Epithelial cell of esophagus (primary cell): ENCODE results near the gene MYL3.

Source experiments
- DNase-seq: peaks from one replicate; pipeline ENCODE4 v3.0.0; 2010; ENCODE audit warnings: low read depth
- H3K4me3 ChIP-seq: 2 replicates; pipeline ENCODE4 v1.5.1; 2011; ENCODE audit warnings: mild to moderate bottlenecking, low read length, control low read depth
- TF ChIP-seq, protein P1 (sequence below): IDR thresholded peaks from 2 replicates; pipeline ENCODE4 v1.5.1; 2011; ENCODE audit warnings: low read depth, mild to moderate bottlenecking, low read length, control low read depth, inconsistent platforms; ENCODE audit not compliant: insufficient read depth; ENCODE audit errors: missing control alignments

The MYL3 gene

DNA sequence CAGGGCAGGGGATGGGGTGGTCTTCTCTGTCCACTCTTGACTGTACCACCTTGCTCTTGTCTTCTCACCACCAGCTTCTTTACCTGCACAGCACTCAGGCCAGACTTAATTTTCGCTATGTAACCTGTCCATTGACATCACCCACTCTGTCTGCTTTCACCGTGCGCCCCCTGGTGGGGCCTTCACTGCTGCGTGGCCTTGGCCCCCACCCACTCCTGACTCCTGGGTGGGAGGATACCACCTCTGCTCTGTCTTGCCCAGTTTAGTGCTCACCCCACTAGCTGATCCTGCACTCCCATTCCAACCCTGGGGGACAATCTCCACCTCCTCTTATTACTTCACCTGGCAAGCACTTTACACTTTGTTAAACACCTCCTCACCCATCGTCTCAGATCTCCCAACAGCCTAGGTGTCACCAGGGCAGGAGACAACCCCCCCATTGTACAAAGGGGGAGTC lies 32.0 kb upstream of the MYL3 start:
- H3K4me3 ChIP-seq, result no peak overlapping the region
- TF ChIP-seq, protein P1, sequence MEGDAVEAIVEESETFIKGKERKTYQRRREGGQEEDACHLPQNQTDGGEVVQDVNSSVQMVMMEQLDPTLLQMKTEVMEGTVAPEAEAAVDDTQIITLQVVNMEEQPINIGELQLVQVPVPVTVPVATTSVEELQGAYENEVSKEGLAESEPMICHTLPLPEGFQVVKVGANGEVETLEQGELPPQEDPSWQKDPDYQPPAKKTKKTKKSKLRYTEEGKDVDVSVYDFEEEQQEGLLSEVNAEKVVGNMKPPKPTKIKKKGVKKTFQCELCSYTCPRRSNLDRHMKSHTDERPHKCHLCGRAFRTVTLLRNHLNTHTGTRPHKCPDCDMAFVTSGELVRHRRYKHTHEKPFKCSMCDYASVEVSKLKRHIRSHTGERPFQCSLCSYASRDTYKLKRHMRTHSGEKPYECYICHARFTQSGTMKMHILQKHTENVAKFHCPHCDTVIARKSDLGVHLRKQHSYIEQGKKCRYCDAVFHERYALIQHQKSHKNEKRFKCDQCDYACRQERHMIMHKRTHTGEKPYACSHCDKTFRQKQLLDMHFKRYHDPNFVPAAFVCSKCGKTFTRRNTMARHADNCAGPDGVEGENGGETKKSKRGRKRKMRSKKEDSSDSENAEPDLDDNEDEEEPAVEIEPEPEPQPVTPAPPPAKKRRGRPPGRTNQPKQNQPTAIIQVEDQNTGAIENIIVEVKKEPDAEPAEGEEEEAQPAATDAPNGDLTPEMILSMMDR, result peak; percentile 87
- DNase-seq, result peak; percentile 65

DNA sequence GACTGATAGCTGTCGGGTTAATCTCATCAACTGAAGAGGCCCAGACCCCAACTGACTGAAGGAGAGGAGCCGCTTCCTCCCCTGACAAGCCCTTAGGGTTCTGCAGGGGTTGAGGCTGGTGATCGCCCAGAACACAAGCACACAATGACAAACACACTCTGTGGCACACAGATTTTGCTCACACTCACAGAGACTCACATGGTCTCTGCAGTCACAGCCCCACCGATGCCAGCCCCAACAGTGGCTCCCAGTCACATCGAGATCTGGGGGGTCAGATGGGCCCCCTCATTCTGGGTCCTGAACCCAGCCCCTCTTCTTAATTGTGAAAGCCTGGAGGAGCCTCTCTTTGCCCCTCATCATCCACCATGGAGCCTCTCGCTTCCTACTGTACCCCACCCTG lies 31.0 kb upstream of the MYL3 start:
- H3K4me3 ChIP-seq, result no peak overlapping the region
- no peak for DNase-seq
- TF ChIP-seq, protein P1, result no peak

- no peak overlapping the region for H3K4me3 ChIP-seq
- no peak for DNase-seq
- TF ChIP-seq, protein P1, result no peak
Measured at GRCh38 chr3:46893763-46894162, 30.5 kb upstream of the MYL3 start.

GRCh38 chr3:46893146-46893748 lies 30.0 kb upstream of the MYL3 start:
- no peak overlapping the region for H3K4me3 ChIP-seq
- TF ChIP-seq, protein P1, result no peak
- DNase-seq, result no peak

DNA sequence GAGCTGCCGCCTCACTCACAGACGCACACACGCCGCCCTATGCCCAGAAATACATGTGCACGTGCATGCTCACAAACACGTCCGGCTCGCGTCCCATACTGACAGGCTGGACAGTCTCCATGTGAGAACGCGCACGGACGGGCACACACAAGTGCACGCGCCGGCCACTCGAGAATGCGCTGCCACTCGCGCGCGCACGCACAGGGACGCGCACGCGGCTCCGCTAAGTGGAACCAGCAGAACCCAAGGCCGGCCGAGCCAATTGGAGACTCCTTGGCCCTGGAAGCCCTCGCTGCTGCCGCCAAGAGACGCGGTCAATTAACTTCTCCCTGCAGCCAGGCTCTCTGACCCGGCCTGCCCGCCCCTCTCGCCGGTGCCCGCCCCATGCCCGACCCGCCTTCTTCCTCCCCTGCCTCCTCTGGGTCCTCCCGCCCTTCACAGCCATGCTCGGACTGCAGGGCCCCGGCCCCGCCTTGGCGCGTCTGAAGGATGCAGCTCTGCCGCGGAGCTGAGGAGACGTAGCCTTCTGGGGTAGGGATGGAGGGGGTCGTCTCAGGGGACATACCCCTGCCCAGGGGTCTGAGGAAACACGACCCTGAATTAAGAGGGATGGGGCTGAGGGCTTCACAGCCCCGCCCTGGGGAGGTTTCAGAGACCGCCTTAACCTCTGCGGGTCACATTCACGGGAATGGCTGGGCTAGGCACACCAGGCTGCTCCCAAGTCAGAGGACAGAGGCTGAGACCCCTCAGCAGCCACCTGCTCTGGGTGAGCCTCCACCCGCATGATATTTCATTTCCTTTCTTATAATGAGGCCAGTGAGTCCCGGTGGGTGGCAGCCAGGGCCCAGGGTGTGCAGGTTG lies 29.3 kb upstream of the MYL3 start:
- TF ChIP-seq, protein P1, result no peak
- peak overlapping the region; percentile 23 for H3K4me3 ChIP-seq
- peak; percentile 46 for DNase-seq

GRCh38 chr3:46891132-46891531 lies 27.9 kb upstream of the MYL3 start:
- no peak for DNase-seq
- H3K4me3 ChIP-seq, result no peak overlapping the region
- TF ChIP-seq, protein P1, result no peak
